ENCODE measurements around the gene NNT. TPM values are rescaled to one million over a fixed set of nuclear protein-coding genes. Genes with fewer than 3 reads are reported as not detected.
A peak's percentile ranks its signal among the peaks of the same experiment; 100 is the strongest.
"Not testable (repeated sequence)": the region's sequence is repeated elsewhere in the genome, so short reads cannot be mapped to it uniquely, and the experiment has no call there.

The NNT gene
- total RNA-seq, 1 experiment from 2014 or later: 97.7 TPM

DNA sequence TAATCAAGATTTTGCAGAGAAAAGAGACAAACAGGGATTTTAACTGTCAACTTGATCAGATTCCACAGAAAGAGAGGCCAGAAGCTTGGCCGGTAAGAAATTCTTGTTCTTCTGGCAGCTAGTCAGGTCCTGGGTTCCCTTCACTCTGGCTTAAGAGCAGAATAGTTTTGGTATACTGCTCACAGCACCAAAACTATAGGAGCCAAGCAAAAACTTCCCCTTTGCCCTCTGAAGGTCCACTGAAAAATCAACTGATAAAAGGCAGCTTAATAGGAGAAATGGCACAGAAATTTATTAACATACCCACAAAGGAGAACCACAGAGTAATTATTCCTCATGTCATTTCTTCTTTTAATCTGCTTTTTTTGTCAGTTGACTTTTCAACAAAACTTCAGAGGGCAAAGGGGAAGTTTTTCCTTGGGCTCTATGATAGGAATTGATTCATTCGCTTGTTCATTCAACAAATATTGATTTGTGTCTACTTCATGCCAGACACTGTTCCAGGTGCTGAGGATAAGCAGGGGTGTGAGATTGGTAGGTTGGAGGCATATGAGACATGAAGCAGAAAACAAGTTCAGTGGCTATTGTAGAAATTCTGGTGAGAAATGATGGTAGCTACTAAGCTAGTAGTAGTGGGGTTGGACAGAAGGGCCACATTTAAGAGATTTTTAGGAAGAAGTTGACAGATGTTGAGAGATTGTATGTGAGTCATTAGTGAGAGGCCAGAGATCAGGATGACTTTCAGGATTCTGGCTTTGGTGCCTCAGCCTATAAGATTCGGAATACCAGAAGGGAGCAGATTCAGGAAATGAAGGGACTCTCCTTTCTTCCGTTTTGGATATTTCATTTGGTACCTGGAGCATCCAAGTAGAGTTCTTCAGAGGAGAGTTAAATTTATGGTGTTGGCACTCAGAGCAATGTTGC, 20.6 kb upstream of the NNT start:
- no peak for DNase-seq (ENCODE audit: low spot score)

DNA sequence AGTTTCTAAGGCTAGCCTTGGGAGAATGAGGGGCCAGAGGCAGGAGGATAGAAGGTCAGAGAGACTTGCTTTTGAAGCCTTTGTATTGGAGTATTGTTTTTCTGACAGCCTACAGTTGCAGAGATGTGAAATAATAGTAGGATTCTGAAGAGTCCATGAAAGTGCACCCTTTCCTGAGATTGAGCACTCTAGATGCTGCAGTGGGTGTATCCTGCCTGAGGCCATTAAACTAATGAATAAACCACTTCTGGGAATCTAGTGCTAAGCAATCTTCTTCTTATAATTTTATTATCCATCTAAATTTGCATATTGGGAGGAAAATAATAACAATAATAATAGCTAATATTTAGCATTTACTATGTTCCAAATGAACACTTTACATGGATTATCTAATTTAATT, 19.3 kb upstream of the NNT start:
- DNase-seq (ENCODE audit: low spot score): no peak

- no peak for DNase-seq (ENCODE audit: low spot score)
These were observed 18.7 kb upstream of the NNT start for GRCh38 chr5:43584166-43584699.

- no peak for DNase-seq (ENCODE audit: low spot score)
These were observed 14.1 kb upstream of the NNT start for GRCh38 chr5:43588842-43589241.

- no peak for DNase-seq (ENCODE audit: low spot score)
These were observed 13.7 kb upstream of the NNT start for GRCh38 chr5:43589310-43589709.

GRCh38 chr5:43590700-43591099, 12.3 kb upstream of the NNT start:
- no peak for DNase-seq (ENCODE audit: low spot score)

GRCh38 chr5:43592363-43592762, 10.6 kb upstream of the NNT start:
- DNase-seq (ENCODE audit: low spot score): no peak

DNA sequence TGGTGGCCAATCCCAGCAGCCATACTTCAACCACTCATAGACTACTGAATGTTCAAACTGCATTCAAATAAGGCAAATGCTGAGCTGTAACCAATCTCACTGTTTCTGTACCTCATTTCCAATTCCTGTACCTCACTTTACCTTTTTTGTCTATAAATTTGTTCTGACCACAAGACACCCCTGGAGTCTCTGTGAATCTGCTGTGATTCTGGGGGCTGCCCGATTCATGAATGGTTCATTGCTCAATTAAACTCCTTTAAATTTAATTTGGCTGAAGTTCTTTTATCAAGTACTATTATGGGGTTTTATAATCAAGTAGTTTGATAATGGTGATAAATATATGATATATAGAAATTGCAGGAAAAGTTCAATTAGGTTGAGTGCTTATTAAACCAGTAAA, 4.1 kb upstream of the NNT start:
- not testable (repeated sequence) for DNase-seq (ENCODE audit: low spot score)

GRCh38 chr5:43601454-43602260, 1.3 kb upstream of the NNT start:
- peak; percentile 52 for DNase-seq (ENCODE audit: low spot score)

- peak; percentile 78 for DNase-seq (ENCODE audit: low spot score)
These were observed 601 bp downstream of the NNT start for GRCh38 chr5:43603344-43604217.

DNA sequence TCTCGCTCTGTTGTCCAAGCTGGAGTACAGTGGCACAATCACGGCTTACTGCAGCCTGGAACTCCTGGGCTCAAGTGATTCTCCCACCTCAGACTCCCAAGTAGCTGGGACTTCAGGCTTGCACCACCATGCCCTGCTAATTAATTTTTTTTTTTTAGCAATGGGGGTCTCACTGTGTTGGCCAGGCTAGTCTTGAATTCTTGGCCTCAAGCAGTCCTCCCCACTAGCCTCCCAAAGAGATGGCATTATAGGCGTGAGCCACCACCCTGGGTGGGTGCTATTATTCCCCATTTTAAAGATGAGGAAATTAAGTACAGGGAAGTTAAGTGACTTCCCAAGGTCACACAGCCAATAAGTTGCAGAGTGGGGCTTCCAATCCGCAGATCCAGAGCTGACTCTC, 1.7 kb downstream of the NNT start:
- DNase-seq (ENCODE audit: low spot score): no peak

- no peak for DNase-seq (ENCODE audit: low spot score)
These were observed 3.4 kb downstream of the NNT start for GRCh38 chr5:43606351-43606750.

DNA sequence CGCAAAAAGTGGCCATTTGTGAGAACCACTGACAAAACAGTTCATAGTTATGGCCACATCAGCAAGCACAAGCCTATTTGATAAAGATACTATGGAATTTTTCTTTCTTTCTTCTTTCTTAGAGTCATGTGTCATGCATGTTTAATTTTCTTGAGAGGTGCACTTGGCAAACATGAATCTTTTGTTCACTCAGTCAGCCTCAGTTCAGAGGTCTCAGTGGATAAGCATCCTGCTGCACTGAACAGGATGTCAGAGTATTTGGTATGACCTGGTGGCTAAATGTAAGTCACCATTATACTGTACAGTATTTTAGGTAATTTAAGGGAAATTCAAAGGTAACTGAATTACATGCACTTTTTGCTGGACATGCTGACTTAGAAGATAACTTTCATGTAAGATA, 5.4 kb downstream of the NNT start:
- no peak for DNase-seq (ENCODE audit: low spot score)

DNA sequence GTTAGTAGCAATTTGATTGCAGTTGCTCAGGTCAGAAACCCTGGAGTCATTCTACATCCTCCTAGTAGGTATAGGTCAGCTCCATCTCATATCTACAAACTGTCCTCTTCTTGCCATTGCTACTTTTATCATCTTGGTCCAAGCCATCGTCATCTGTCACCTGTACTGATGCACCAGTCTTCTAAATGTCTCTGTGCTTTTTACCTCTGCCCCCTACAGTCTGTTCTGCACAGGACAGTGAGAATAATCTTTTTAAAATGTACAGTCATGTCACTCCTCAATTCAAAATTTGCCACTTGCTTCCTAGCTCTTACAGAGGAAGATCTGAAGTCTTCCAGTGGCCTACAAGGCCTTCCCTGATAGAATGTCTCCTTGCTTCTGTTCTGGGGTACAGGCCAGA, 6.8 kb downstream of the NNT start:
- no peak for DNase-seq (ENCODE audit: low spot score)

- DNase-seq (ENCODE audit: low spot score): no peak
These were observed 10.4 kb downstream of the NNT start for GRCh38 chr5:43613370-43613769.

DNA sequence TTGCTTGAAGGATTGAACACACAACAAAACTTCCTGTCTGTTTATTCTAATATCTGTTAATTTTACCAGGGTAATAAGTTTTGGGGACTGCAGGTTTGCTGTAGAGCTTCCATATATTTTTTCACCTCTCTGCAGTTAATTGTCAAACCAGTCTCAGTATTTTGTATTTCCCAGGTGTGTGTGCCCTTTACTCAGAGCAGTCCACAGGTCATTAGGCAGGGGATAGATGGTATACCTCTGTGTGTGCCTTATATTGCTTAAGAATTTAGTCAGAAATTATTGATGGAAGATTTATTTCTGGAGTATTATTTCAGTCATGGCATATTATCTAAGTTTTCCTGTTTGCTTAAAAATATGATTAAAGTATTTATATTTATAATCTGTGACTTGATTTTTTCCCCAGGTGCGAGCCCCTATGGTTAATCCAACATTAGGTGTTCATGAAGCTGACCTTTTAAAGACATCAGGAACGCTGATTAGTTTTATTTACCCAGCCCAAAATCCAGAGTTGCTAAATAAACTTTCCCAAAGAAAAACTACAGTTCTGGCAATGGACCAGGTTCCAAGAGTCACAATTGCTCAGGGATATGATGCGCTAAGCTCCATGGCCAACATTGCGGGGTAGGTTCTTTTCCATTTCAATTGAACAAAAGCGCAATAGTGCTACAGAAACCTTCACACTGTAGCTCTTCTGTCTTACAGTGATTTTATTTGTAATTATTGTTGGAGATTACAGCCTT, 12.6 kb downstream of the NNT start:
- no peak for DNase-seq (ENCODE audit: low spot score)

DNA sequence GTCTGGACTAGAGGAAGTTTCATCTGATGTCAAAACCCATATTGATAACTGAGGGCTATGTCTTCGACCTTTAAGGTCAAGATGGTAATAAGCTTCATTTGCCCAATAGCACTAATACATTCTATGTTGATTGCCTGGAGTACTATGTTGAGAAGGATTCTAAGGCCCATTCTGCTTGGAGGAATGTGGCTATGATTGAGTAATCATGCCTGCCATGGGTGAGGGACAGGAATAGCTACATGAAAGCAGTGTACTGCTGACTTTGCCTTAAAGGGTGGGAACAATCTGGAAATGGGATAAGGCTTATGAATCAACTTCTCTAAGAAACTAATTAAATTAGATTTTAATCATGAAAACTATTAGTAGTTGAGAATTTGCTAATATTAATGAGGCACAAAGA, 13.6 kb downstream of the NNT start:
- no peak for DNase-seq (ENCODE audit: low spot score)

- DNase-seq (ENCODE audit: low spot score): no peak
These were observed 16.4 kb downstream of the NNT start for GRCh38 chr5:43619380-43619779.

DNA sequence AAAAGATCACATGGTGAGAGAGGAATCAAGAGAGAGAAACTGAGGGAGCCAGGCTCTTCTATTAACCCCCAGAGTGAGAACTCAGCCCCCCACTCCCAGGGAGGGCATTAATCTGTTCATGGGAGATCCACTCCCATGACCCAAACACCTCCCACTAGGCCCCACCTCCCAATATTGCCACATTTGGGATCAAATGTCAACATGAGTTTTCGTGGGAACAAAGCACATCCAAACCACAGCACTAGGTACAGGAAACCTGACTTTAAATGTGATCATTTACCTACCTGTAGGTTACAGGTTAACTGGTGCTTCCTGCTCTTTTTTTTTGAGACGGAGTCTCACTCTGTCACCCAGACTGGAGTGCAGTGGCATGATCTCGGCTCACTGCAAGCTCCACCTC, 16.9 kb downstream of the NNT start:
- DNase-seq (ENCODE audit: low spot score): no peak

DNA sequence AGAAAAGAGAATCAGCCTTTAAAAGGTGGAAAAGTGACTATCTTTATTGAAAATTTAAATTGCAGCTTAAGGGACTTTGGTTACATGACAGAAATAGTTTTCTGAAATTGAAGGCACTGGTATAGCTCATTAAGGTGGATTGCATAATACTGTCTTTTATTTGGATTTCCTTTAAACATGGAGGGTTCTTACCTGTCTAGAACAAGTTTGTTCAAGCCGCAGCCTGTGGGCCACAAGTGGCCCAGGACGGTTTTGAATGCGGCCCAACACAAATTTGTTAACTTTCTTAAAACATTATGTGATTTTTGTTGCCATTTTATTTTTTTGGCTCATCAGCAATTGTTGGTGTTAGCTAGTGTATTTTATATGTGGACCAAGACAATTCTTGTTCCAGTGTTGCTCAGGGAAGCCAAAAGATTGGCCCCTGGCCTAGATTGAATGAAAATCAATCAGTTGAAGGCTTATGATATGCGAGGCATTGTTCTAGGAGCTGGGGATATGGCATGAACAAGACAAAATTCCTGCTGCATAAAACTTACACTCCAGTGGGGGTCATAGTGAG, 18.0 kb downstream of the NNT start:
- no peak for DNase-seq (ENCODE audit: low spot score)

DNA sequence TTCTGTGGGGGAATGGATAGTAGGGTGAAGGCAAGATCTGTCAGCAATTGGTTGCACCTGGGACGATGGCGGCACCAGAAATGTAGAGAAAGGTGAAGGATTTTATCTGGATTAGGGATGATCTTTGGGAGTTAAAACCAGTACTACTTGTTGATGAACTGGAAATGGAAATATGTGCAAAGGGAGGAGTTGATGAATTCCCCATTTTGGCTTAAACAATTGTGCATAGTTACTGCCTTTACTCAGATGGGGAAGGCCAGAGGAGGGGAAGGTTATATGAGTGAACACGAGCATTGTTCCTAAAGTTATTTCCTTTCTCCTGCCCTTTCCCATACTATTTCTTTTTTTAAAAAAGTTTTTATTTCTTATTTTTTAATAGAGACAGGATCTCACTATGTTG, 19.1 kb downstream of the NNT start:
- no peak for DNase-seq (ENCODE audit: low spot score)
